GM19395 (cell line): Measurements from ENCODE around the gene SMIM30.

Experiments
- ATAC-seq: cut with Tn5 transposase; IDR thresholded peaks from one replicate; pipeline ENCODE4 v1.9.1; 2021; ENCODE audit warnings: mild to moderate bottlenecking, moderate library complexity; ENCODE audit not compliant: unreplicated experiment

The SMIM30 gene

DNA sequence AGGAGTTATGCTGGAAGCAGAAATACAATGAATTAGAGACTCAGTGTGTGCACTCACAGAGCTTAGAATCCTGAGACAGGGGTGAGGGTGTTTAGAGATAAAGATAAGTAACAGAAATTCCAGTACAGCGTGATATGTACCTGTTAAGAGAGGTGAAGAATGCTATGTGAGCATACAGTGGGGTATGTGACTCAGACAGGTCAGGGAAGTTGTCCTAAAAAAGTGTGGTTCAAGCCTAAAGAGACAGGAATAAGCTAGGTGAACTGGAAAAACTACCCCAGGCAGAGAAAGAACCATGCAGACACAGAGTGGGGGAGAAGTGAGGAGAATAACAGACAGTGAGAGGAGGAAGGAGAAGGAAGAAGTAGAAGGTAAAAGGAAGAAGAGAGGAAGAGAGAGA is 8.6 kb downstream of the SMIM30 start:
- ATAC-seq, result no peak

- no peak for ATAC-seq
Measured at GRCh38 chr7:113100121-113100603, 18.2 kb downstream of the SMIM30 start.

- no peak for ATAC-seq
Measured at GRCh38 chr7:113099284-113099919, 19.0 kb downstream of the SMIM30 start.

DNA sequence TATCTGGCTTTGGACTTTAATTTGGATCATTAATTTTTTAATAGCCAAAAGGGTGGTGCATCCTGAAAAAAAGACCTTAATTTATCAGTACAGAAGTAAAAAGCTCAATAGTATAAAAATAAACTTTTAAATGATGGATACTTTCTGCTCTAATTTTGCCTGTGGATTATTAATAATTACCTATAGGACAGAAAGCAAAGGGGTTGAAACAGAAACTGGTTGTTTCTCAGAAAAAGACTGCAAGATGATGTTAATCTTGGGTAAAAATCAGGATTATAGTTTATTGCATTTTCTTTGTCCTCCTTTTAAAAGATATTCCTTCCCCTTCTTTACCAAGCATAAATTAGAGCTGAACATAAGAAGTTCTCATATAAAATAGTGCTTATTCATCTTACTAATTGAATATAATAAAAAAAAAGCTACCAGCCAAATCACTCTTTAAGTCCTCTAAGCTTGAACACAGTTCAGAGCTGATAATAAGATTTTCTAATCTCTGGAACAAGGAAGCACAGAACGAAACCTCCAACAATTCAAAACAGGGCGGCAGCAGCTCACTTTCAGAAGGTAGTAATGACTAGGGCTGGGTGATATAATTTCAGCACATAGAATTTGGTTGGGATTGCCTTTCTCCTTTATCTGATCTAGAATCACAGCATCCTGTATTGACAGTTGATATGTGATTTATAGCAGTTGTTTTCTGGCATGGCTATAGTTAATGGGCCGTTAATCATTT is 23.7 kb downstream of the SMIM30 start:
- ATAC-seq, result no peak

DNA sequence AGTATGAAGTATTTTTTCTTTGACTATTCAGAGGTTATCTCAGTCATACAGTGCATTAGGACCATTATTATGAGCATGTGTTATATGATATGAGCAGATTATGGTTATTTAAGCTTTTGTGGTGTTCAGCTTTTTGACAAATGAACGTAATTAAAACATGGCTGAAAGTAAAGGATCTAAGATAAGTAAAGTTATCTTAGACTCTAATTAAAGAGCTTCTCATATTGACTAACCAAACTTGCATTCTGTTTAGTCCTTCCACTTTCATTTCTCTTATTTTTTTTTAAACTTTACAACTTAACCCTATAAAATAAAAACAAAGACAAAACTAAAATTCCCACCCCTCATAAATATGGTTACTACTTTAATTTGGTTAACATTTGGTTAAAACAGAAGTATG is 24.8 kb downstream of the SMIM30 start:
- peak; percentile 54 for ATAC-seq

GRCh38 chr7:113092762-113093161 is 25.6 kb downstream of the SMIM30 start:
- ATAC-seq, result no peak

DNA sequence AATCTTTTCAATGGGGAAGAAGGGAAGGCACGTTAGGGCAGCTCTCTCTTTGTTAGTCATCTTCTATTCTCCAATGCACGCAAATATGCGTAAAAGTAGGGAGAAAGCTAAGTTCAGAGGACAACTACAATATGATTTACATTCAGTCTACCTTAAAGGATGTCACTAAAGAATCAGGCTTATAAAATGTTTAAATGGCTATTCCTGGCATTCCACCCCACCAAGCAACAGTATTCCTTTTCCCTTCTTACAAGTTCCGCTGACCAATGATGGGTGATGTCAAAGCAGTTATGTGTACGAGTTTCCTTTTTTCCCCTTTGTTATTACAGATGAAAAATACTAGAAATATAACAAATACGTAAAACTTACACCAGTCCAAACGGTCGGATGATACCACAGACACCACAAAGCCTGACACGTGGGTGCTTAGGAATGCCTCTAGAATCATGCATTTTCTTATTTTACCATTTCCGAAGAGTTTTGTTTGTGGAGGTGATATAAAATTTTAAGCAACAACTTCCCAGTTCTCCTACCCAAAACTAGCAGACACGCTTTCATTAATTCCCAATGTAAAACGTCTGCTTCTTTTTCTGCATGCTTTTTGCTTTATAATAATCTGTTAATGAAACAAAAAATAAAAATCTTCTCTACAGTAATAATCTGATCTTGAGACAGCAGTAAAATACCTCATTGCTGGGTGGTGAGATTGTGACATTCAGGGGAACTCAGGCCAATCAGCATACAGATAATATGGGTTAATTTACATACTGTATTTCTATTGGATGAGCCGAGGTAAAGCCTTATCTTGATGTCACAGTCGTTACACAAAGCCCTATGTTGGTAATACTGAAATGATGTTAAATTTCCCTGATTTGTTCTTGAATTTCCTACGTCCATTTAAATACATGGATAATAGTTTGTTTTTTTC is 31.0 kb downstream of the SMIM30 start:
- ATAC-seq, result no peak

GRCh38 chr7:113086431-113086888 is 31.9 kb downstream of the SMIM30 start, which contains the start of gene GPR85:
Gene GPR85 (minus strand): TSS chr7:113086827. CDS start chr7:113084721, 2,106 bp downstream.
- peak; percentile 84 for ATAC-seq

DNA sequence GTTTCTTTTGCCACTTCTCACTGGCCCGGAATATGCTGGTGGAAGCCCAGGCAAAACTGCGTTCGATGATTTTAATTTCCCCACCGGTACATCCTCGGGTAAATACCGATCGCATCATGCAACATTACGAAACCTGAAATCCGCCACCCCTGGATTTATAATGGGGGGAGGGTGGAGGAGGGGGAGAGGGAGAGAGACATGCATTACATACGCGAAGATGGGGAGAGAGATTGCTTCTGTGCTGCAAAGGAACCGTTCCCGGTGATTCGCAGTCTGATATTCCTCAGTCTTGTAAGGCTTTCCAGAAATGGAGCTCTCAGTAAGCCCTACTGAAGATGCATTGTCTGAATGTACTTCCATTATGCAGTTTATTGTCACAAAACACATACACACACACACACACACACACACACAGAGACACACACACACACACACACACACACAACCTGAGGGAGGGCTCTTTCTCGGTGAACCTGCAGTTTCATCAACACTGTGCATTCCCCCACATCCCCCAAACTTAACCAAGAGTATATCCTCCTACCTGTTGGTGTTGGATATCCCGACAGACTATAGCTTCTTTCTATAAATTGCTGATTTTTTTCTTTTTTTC is 32.5 kb downstream of the SMIM30 start:
- peak; percentile 36 for ATAC-seq

DNA sequence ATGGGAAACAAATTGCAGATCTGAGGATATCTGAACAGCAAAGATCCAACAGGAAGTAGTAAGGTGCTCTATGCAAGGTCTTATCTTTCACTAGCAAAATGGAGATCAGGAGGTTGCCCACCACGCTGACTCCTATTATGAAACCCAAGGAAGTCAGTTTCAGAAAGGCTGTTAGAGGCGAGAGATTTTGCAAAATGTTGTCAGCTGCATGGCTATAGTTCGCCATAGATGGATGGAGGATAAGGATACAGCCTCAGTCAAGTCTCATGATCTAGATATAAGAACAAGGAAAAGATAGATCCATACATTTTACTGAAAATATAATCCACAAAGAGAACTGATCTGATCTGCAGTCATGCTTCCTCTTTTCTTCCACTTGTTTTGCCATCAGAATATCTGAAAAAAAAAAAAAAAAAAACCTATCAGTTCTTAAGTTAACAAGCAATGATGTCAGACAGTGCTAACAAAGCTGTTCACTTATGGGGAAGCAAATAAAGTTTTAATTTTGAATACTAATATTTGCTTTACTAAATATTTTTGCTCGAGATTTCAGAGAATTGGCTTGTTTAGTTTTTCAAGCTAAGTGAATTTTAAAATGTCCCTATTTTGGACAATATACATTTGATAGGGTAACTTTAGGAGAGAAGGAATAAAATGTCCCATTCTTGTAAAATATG is 33.7 kb downstream of the SMIM30 start:
- ATAC-seq, result no peak

- no peak for ATAC-seq
Measured at GRCh38 chr7:113083816-113084495, 34.4 kb downstream of the SMIM30 start.

DNA sequence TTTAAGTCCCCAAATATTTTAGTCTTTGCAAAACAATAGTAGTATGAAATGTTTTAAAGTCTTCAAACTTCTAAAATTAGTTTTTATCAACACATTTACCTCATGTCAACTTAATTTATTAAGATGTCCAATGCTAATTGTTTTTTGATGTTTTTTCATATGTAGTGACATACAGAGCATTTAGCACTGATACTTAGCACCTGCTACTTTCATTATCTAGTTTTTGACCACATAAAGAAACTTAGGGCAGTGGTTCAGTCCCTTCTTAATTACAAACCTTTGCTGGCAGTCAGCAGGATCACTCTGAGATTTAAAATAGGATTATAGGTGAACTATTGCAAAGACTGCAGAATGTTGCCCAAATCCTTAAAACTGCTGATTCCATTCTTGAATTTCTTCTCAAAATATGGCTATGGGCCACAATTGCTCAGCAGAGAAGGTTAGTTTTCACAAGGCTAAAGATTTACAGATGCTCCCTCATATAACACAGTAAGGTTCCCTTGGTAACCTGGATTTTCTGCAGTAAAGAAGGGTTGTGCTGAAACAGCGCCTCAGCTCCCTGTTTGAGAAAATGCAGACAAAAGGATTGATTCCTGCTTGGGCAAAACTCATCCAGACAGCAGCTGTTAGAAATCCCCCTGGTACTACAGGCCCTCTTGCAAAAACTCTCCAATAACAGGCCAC is 35.1 kb downstream of the SMIM30 start:
- ATAC-seq, result peak; percentile 53

GRCh38 chr7:113078331-113078730 is 40.0 kb downstream of the SMIM30 start:
- ATAC-seq, result no peak

- ATAC-seq, result no peak
Measured at GRCh38 chr7:113076703-113077102, 41.7 kb downstream of the SMIM30 start.

DNA sequence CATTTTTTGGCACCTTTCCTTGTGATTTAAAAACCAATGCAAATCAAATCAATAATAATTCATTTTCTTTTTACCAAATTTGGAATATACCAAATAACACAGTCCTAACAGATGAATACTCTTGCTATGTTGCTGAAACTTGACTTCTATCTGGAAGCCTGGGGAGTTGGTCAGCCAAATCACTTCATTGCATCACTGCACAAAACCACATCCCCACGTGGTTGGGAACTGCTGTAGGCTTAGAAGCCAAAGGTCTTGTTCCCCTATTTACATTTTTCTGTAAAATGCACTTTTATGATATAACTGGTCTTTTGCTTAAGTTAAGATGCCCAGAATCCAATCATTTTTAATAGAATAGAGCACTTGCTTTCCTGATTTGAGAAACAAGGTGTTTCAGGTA is 46.9 kb downstream of the SMIM30 start:
- peak; percentile 74 for ATAC-seq
